ENCODE results near the gene TSNAX. TPM values are rescaled to one million over a fixed set of nuclear protein-coding genes. Genes with fewer than 3 reads are reported as not detected.
A peak's percentile ranks its signal among the peaks of the same experiment; 100 is the strongest.

TSNAX gene
- total and polyA plus RNA-seq, 2 of the 4 experiments (the other 2 are of a cell fraction), result 19.6 to 60.6 TPM

- TF ChIP-seq ELK1 (IDR thresholded peaks at IDR 0.05; ENCODE audit: borderline replicate concordance, low read depth, low read length), result no peak
- no peak for TF ChIP-seq CHD1 (IDR thresholded peaks at IDR 0.05; ENCODE audit: low read depth, low read length)
- no peak for TF ChIP-seq SMC3 (IDR thresholded peaks at IDR 0.05; ENCODE audit: low read depth, low read length)
- TF ChIP-seq MAFK (IDR thresholded peaks at IDR 0.05; ENCODE audit: low read depth, low read length), result no peak
- no peak for TF ChIP-seq FOS (IDR thresholded peaks at IDR 0.05; ENCODE audit: low read depth, low read length)
- TF ChIP-seq POLR2A (IDR thresholded peaks at IDR 0.05; ENCODE audit: low read depth, low read length), result no peak
- TF ChIP-seq NFE2L2 (IDR thresholded peaks at IDR 0.05; ENCODE audit: low read depth, low read length), result no peak
- TF ChIP-seq USF2 (IDR thresholded peaks at IDR 0.05; ENCODE audit: low read depth, low read length), result no peak
- TF ChIP-seq RFX5 (IDR thresholded peaks at IDR 0.05; ENCODE audit: low read depth, low read length), result no peak
- TF ChIP-seq BHLHE40 (IDR thresholded peaks at IDR 0.05; ENCODE audit: low read depth, low read length), result no peak
- TF ChIP-seq CEBPB (IDR thresholded peaks at IDR 0.05; ENCODE audit: low read depth, low read length), result no peak
- no peak for TF ChIP-seq MXI1 (IDR thresholded peaks at IDR 0.05; ENCODE audit: borderline replicate concordance, low read depth, low read length)
- no peak for TF ChIP-seq MAZ (IDR thresholded peaks at IDR 0.05; ENCODE audit: borderline replicate concordance, low read depth, low read length)
- no TSS peak for BruUV-seq (replicated peaks)
- Histone ChIP-seq H3K4ac (ENCODE audit: low read depth, low read length) (peak overlapping the region; percentile 78), H3K9me1 (ENCODE audit: insufficient read depth, low read length) (peaks cover 5% of the 10 kb centered on the region; the same call in 1 of the 2 replicates), H3K23ac (ENCODE audit: low read depth, low read length) (peak overlapping the region; percentile 84; the same call in 1 of the 2 replicates), H3K9ac (ENCODE audit: low read depth, low read length) (peak overlapping the region; percentile 85), H3K14ac (replicated peaks; ENCODE audit: low read depth, low read length) (peak overlapping the region; percentile 75), H4K91ac (ENCODE audit: insufficient read depth, low read depth, low read length) (peak overlapping the region; percentile 59), H2BK15ac (ENCODE audit: low read depth, low read length) (peak overlapping the region; percentile 99; the same call in 2 of the 3 replicates), H4K20me1 (ENCODE audit: insufficient read depth, low read length) (no peaks in the 10 kb centered on the region), H3K18ac (ENCODE audit: low read depth, low read length) (0 out of 2 replicates have a peak overlapping the region, but pooled peaks have one; percentile 1), H3K4me3 (ENCODE audit: insufficient read depth, low read depth, low read length) (peak overlapping the region; percentile 75), H2BK5ac (ENCODE audit: low read depth, low read length, poor library complexity, severe bottlenecking) (peak overlapping the region; percentile 30), H2AK5ac (ENCODE audit: low read depth, low read length) (0 out of 2 replicates have a peak overlapping the region, but pooled peaks have one; percentile 36), H4K8ac (ENCODE audit: low read depth in 2 of 2, low read length in 2 of 2) (peak overlapping the region; percentile 71 to 96), H3K79me1 (ENCODE audit: low read depth in 1 of 2, low read length in 2 of 2) (peaks cover 6 to 24% of the 10 kb centered on the region in 2 experiments; a peak in 3 of 4 replicates), H3K9me3 (ENCODE audit: control insufficient read depth, insufficient read depth, low read length) (no peaks in the 10 kb centered on the region), H3K4me1 (ENCODE audit: control insufficient read depth, insufficient read depth, low read length) (peaks cover 5% of the 10 kb centered on the region), H2BK120ac (ENCODE audit: low read depth, low read length) (peak overlapping the region; percentile 36; the same call in 1 of the 2 replicates), H2AK9ac (replicated peaks; ENCODE audit: low read depth, low read length, poor library complexity) (no peak overlapping the region), H2AFZ (replicated peaks; ENCODE audit: low read length, poor library complexity) (peak overlapping the region; percentile 99), H3K36me3 (ENCODE audit: control insufficient read depth, insufficient read depth, low read length) (peaks cover 4% of the 10 kb centered on the region), H3K56ac (ENCODE audit: extremely low read depth, insufficient read depth, low read length) (peak overlapping the region; percentile 100), H3K27me3 (ENCODE audit: control insufficient read depth, insufficient read depth, low read length) (no peaks in the 10 kb centered on the region), H2BK20ac (ENCODE audit: low read depth, low read length) (peak overlapping the region; percentile 12; the same call in 1 of the 2 replicates), H3K4me2 (ENCODE audit: low read depth, low read length) (peak overlapping the region; percentile 72), H4K5ac (ENCODE audit: low read depth, low read length) (peak overlapping the region; percentile 83), H3K27ac (ENCODE audit: insufficient read depth, low read length) (peak overlapping the region; percentile 86)
- 40% methylated on average over 3 of the region's 15 CpGs; no CpG with 5 or more reads in 1 of the 2 experiments for WGBS, 2 experiments (ENCODE audit: extremely low coverage in 2 of 2, insufficient read length in 1 of 2)
- intact Hi-C loops (cut with micrococcal nuclease), result loop anchor here (1.0 to 2.0 kb wide), 2 partner anchors 105 to 169 kb away; partner anchors contain the start of gene EGLN1
- in situ Hi-C loops (cut with MboI; ENCODE audit: low sequenced_read_pairs), result no loop called here
- dilution Hi-C loops (cut with HindIII; ENCODE audit: low sequenced_read_pairs, unreplicated experiment), result no loop called here
- ChIA-PET CTCF (no interaction called here), POLR2A (ENCODE audit: unreplicated experiment) (no interaction called here)
- peak; percentile 15 for ATAC-seq (ENCODE audit: low read depth)
- DNase-seq, result no peak
Observed at GRCh38 chr1:231527586-231528171, 790 bp upstream of the TSNAX start.

All from IMR-90 (cell line).